Left forelimb (tissue), 1 donor: ENCODE results near the gene SNX33.
"Not testable (repeated sequence)": the region's sequence is repeated elsewhere in the genome, so short reads cannot be mapped to it uniquely, and the experiment has no call there.

Experiments used
- DNase-seq: peaks from one replicate; pipeline ENCODE4 v3.0.0-alpha.2; 2018; ENCODE audit warnings: low spot score

Gene SNX33

GRCh38 chr15:75683646-75684312 is 36.1 kb downstream of the SNX33 start:
- DNase-seq = not testable (repeated sequence)

- no peak for DNase-seq
Measured at GRCh38 chr15:75684648-75685047, 36.9 kb downstream of the SNX33 start.

- DNase-seq = no peak
Measured at GRCh38 chr15:75685195-75685594, 37.5 kb downstream of the SNX33 start.

GRCh38 chr15:75686212-75686642 is 38.5 kb downstream of the SNX33 start:
- DNase-seq = peak; percentile 88

- DNase-seq = no peak
Measured at GRCh38 chr15:75687486-75688277, 40.0 kb downstream of the SNX33 start.

GRCh38 chr15:75688278-75688557 is 40.5 kb downstream of the SNX33 start:
- DNase-seq = no peak

- DNase-seq = no peak
Measured at GRCh38 chr15:75688831-75689230, 41.1 kb downstream of the SNX33 start.

GRCh38 chr15:75689429-75689828 is 41.7 kb downstream of the SNX33 start:
- DNase-seq = not testable (repeated sequence)

GRCh38 chr15:75692311-75692710 is 44.6 kb downstream of the SNX33 start:
- DNase-seq = not testable (repeated sequence)

GRCh38 chr15:75693028-75693427 is 45.3 kb downstream of the SNX33 start:
- not testable (repeated sequence) for DNase-seq

GRCh38 chr15:75693501-75694240 is 46.0 kb downstream of the SNX33 start:
- no peak for DNase-seq

GRCh38 chr15:75694241-75695182 is 46.8 kb downstream of the SNX33 start:
- peak; percentile 85 for DNase-seq

GRCh38 chr15:75695220-75695619 is 47.5 kb downstream of the SNX33 start:
- no peak for DNase-seq

- DNase-seq = no peak
Measured at GRCh38 chr15:75695634-75696310, 48.1 kb downstream of the SNX33 start.

- DNase-seq = no peak
Measured at GRCh38 chr15:75696311-75696720, 48.6 kb downstream of the SNX33 start.

GRCh38 chr15:75696854-75697259 is 49.1 kb downstream of the SNX33 start:
- no peak for DNase-seq

GRCh38 chr15:75697523-75697922 is 49.8 kb downstream of the SNX33 start:
- no peak for DNase-seq

GRCh38 chr15:75697974-75698747 is 50.4 kb downstream of the SNX33 start:
- not testable (repeated sequence) for DNase-seq

- DNase-seq = not testable (repeated sequence)
Measured at GRCh38 chr15:75699517-75699916, 51.8 kb downstream of the SNX33 start.
